HEK293 (cell line): ENCODE results near the gene ALDH16A1.

ENCODE experiments used
- ZNF558 ChIP-seq: fragments of 450-650 bp; formaldehyde crosslinking; IDR thresholded peaks from 2 replicates; pipeline ENCODE4 v1.5.1; 2016; ENCODE audit warnings: missing biosample characterization, missing genetic modification characterization
- ZNF621 ChIP-seq: fragments of 450-650 bp; formaldehyde crosslinking; IDR thresholded peaks from 2 replicates; pipeline ENCODE4 v1.5.1; 2017; ENCODE audit warnings: missing biosample characterization, missing genetic modification characterization
- TF ChIP-seq, protein P1 (sequence below): fragments of 450-650 bp; formaldehyde crosslinking; IDR thresholded peaks from 2 replicates; pipeline ENCODE4 v1.5.1; 2016; ENCODE audit warnings: missing biosample characterization, missing genetic modification characterization
- TF ChIP-seq, protein P2 (sequence below): fragments of 450-650 bp; formaldehyde crosslinking; IDR thresholded peaks from 2 replicates; pipeline ENCODE4 v1.5.1; 2016; ENCODE audit warnings: missing biosample characterization, missing genetic modification characterization
- TF ChIP-seq, protein P3 (sequence below): fragments of 450-650 bp; formaldehyde crosslinking; IDR thresholded peaks from 2 replicates; pipeline ENCODE4 v1.5.1; 2016; ENCODE audit warnings: missing biosample characterization, missing genetic modification characterization

DNA sequence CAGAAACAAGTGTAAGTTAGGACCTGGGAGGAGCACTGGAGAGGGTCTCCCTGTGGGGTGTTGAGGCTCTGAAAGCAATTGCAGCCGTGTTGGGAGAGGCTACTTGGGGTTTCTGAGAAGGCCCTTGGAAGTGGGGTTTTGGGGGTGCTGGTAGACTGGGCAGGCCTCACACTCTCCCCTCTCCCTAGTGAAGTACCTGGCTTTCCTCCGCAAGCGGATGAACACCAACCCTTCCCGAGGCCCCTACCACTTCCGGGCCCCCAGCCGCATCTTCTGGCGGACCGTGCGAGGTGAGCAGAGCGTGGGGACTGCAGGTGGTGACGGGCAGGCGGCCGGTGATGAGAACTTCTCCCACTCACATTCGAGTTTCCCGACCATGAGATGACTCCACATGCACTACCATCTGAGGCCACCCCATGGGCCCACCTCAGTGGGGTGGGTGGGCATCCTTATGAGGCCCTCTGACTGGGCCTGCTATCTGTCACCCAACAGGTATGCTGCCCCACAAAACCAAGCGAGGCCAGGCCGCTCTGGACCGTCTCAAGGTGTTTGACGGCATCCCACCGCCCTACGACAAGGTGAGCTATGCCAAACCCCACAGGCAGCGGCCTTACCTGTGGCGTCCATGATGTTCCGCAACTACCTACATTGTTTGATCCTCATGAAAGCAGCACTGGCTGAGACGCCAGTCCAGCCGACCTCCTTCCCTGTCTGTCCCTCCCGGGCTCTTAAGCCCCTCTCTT, 37.4 kb downstream of the ALDH16A1 start:
- TF ChIP-seq, protein P1, sequence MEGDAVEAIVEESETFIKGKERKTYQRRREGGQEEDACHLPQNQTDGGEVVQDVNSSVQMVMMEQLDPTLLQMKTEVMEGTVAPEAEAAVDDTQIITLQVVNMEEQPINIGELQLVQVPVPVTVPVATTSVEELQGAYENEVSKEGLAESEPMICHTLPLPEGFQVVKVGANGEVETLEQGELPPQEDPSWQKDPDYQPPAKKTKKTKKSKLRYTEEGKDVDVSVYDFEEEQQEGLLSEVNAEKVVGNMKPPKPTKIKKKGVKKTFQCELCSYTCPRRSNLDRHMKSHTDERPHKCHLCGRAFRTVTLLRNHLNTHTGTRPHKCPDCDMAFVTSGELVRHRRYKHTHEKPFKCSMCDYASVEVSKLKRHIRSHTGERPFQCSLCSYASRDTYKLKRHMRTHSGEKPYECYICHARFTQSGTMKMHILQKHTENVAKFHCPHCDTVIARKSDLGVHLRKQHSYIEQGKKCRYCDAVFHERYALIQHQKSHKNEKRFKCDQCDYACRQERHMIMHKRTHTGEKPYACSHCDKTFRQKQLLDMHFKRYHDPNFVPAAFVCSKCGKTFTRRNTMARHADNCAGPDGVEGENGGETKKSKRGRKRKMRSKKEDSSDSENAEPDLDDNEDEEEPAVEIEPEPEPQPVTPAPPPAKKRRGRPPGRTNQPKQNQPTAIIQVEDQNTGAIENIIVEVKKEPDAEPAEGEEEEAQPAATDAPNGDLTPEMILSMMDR (tag by site-specific recombination) = no peak
- no peak for TF ChIP-seq ZNF621 (tag by site-specific recombination)
- TF ChIP-seq ZNF558 (tag by site-specific recombination) = no peak
- TF ChIP-seq, protein P2, sequence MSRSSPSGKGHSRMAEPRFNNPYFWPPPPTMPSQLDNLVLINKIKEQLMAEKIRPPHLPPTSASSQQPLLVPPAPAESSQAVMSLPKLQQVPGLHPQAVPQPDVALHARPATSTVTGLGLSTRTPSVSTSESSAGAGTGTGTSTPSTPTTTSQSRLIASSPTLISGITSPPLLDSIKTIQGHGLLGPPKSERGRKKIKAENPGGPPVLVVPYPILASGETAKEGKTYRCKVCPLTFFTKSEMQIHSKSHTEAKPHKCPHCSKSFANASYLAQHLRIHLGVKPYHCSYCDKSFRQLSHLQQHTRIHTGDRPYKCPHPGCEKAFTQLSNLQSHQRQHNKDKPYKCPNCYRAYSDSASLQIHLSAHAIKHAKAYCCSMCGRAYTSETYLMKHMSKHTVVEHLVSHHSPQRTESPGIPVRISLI (tag by site-specific recombination) = no peak
- TF ChIP-seq, protein P3, sequence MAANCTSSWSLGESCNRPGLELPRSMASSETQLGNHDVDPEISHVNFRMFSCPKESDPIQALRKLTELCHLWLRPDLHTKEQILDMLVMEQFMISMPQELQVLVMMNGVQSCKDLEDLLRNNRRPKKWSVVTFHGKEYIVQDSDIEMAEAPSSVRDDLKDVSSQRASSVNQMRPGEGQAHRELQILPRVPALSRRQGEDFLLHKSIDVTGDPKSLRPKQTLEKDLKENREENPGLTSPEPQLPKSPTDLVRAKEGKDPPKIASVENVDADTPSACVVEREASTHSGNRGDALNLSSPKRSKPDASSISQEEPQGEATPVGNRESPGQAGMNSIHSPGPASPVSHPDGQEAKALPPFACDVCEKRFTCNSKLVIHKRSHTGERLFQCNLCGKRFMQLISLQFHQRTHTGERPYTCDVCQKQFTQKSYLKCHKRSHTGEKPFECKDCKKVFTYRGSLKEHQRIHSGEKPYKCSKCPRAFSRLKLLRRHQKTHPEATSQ (tag by site-specific recombination) = no peak
